HG03354 (cell line): ENCODE results near the gene OSBPL5.

Experiments used
- ATAC-seq: cut with Tn5 transposase; IDR thresholded peaks from one replicate; pipeline ENCODE4 v1.9.1; 2021; ENCODE audit warnings: mild to moderate bottlenecking; ENCODE audit not compliant: unreplicated experiment, poor library complexity, severe bottlenecking

Gene OSBPL5

GRCh38 chr11:3165152-3165705 lies at the start of gene OSBPL5:
Gene OSBPL5, minus strand, starts transcription at chr11:3165310. Its CDS starts 36,162 bp downstream, at chr11:3129148.
- no peak for ATAC-seq

DNA sequence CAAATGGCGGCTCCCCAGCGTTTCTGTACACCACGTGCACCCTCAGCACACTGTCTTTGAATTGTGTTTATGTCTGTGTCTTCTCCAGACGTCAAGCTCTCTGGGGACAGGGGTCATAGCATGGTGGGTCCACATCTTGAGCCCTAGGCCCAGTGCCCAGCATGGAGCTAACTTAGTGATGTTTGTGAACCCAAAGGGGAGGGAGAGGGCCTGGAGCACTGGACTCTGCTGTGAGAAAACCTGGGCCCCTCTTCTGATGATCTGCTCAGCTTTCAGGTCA lies 49.2 kb upstream of the OSBPL5 start:
- no peak for ATAC-seq

- ATAC-seq, result no peak
These were observed 48.7 kb upstream of the OSBPL5 start for GRCh38 chr11:3213659-3214419.

- ATAC-seq, result no peak
These were observed 43.2 kb upstream of the OSBPL5 start for GRCh38 chr11:3208272-3208671.

GRCh38 chr11:3207526-3208189 lies 42.5 kb upstream of the OSBPL5 start:
- ATAC-seq, result no peak

DNA sequence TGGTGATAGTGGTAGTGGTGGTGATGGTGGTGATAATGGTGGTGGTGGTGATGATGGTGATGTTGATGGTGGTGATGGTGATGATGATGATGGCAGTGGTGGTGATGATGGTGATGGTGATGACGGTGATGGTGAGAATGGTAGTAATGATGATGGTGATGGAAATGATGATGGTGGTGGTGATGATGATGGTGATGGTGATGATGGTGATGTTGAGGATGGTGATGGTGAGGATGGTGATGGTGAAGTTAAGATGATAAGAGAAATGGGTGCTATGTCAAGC lies 41.8 kb upstream of the OSBPL5 start:
- ATAC-seq, result no peak

DNA sequence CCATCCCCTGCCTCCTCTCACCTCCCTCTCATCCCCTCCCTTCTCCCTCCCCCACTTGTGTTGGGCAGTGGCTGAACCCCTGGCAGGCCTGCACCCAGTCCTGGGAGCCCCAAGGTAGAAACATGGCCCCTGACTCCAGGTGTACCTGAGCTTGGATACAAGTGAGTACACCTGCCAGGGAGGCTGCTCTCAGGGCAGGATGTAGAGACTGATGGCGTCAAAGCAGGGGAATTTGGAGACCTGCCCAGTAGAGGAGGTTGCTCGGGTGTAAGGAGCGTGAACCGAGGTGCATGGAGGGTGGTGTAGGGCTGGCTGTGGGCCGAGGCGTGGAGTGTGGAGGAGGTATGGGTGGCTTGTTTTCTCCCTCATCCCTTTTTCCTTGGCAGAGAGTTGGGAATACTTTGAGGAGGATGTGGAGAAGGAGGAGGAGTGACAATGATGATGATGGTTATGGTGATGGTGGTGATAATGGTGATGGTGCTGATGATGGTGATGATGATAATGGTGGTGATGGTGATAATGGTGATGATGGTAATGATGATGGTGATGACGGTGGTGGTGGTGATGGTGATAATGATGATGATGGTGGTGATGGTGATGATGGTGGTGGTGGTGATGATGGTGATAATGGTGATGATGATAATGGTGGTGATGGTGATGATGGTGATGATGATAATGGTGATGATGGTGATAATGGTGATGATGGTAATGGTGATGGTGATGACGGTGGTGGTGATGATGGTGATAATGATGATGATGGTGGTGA lies 41.2 kb upstream of the OSBPL5 start:
- ATAC-seq, result no peak

DNA sequence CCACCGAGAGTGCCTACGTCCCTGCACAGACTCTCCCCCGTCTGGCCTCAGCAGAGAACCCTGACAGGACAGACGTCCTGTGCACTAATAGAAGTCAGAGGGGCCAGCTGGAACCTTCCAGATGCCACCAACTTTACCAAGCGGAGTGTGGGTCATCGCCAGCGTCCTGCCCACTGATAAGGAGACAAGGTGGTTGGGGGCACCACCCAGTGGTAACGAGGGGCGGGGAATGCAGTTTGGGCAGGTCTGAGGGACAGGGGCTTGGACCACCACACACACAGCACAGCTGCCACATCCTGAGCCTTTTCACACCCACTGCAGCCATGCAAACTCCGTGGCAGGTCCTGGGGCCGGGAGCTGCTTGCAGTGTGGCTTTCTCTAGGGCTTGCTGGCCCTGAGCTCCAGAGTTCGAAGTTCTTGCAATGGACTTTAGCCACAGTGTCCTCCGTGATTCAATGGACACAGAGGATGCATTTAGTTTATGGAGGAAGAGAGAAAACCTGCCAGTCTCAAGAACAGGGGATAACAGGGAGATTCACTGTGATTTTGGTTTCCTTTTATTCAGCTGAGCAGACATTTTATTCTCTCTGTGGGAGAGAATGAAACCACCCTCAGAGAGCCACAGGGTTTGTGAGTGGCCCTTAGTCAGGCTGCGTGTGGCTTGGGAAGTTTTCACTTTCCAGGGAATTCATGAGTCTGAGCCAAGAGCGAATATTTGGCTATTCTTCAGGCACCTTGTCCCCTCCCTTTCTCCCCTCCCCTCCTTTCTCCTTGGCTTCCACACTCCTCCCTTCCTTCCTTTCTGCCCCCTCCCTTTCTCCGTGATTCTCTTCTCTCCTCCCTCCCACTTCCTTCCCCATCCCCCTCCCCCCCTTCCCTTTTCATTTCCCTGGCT lies 40.4 kb upstream of the OSBPL5 start:
- no peak for ATAC-seq

GRCh38 chr11:3204141-3205015 lies 39.3 kb upstream of the OSBPL5 start:
- no peak for ATAC-seq

DNA sequence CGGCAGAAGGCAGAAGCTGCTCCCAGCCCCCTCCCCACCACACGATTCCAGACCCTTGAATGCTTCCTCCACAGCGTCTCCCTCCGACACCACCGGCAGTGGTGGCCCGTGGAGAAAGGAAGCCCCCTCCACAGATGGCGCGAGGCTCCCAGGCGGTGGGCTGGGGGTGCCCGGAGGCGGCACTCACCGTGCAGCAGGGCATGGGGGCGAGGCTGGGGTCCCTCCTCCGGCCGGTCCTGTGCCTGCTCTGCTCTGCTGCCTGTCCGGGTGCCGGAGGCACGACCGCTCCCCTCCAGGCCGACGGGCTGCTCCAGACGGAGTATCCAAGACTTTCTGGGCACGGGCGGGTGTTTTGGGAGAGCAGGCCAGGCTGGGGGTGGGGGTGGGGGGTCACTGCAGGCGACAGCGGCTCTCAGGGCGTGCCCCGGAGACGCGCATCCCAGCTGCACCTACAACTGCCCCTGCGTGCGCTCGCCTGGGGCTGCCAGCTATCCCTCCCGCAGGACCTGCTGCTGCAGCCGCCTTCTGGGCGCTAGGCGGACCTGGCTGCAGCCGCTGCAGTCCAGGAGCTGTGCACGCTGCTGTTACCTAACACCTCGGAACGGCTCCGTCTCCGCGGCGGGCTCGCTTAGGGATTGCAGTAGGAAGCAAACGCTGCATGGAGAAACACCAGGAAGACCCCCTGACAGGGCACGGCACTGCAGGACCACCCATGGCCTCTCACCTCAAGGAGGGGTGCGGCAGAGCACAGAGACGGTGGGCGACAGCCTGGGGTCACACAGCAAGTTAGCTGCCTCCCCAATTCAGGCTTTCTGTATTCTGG lies 38.3 kb upstream of the OSBPL5 start:
- ATAC-seq, result no peak

DNA sequence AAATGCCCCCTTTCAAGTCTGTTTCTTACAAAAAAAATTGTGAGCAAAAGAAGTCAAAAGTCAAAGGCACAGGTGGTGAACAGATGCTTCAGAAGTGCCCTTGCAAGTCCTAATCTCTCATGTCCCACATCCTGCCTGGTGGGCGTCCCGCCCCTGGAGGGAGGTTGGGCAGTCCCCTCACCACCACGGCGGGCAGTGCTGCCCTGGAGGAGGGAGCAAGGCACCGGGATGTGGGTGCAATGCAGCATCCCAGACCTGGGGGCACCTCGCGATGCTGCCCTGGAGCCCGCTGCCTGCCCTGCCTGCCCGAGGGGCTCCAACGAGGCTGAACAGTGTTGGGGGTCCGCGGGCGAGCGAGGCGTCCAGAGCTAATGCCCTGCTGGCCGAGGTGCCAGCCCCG lies 37.6 kb upstream of the OSBPL5 start:
- ATAC-seq, result no peak

DNA sequence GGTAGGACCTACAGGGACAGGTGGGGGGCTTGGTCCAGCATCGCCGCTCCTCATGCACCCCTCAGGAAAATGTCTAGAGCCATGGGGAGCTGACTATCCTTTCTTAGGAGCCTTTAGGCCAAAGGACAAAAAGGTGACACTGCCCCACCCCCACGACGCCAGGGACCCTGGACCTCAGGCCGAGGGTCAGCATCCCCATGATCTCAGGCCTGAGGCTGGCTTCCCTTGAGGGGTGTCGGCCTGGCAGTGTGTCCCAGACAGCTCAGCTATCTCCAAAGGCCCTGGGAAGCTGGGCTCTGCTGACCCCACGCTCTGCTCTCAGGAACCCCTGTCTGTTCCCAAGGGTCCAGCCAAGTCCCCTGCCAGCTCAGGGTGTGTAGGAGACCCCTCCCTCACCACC lies 37.2 kb upstream of the OSBPL5 start:
- no peak for ATAC-seq

DNA sequence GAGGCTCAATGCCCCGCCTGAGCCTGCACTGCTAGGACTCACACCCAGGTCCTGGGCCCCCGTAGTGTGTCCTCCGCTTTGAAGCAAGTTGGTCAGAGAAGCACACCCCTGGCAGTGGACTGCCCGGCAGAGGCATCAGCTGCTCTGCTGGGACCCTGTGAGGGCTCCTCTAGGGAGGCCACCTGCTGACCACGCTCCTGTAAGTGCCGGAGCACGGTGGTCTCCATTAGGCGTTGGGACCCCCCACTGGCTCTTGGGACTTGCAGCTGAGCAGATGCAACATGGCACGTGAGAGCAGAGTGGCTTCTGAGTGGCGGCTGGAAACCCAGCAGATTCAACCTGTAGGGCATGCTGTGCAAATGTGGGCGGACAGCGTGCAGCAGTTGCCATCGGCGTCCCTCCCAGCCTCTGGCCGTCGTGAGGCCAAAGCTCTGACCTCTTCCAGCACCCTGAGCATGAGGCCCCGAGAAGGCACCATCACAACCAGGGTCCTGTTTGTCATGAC lies 36.6 kb upstream of the OSBPL5 start:
- no peak for ATAC-seq

GRCh38 chr11:3201112-3201581 lies 36.0 kb upstream of the OSBPL5 start:
- ATAC-seq, result no peak

GRCh38 chr11:3200388-3201111 lies 35.4 kb upstream of the OSBPL5 start:
- ATAC-seq, result no peak

- no peak for ATAC-seq
These were observed 34.6 kb upstream of the OSBPL5 start for GRCh38 chr11:3199537-3200295.

DNA sequence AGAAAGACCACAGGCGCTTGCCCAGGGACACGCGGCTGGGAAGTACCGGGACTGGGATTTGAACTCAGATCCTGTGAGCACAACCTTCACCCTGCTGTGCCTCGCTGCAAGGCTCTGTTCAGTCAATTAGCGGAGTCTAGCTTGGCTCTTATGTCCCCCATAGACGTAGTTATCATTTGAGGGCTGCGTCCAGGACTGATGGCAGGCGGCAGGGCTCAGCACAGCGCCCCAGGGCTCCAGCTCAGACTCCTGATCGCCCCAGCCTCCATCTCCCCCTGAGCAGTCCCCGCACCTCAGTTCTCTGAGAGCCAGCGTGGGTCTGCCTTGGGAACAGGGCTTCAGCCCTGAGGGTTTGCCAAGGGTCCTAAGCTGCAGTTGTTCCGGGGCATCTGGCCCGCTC lies 33.7 kb upstream of the OSBPL5 start:
- ATAC-seq, result no peak
